Cardiac fibroblast (primary cell): Measurements from ENCODE around the gene GLI2.
A peak's percentile ranks its signal among the peaks of the same experiment; 100 is the strongest.

ENCODE experiments used
- DNase-seq, 2 donors: peaks; one replicate each; pipeline versions ENCODE4 v3.0.0 to v3.0.0-alpha.2; 2010; ENCODE audit warnings: low read depth in 2 of 2
- H3K4me3 ChIP-seq, 2 donors: replicated peaks in 1 of 2; 1 replicate in 1 of 2; 2 replicates in 1 of 2; pipeline ENCODE4 v1.5.1; 2011; ENCODE audit warnings: low read depth in 2 of 2, low read length in 2 of 2, mild to moderate bottlenecking in 2 of 2, moderate library complexity in 1 of 2
- CTCF ChIP-seq: IDR thresholded peaks from one replicate; pipeline ENCODE4 v1.5.1; 2011; ENCODE audit warnings: low read depth, mild to moderate bottlenecking, low read length, inconsistent platforms

GLI2 gene

GRCh38 chr2:120764492-120764891, 28.8 kb downstream of the GLI2 start:
- no peak for TF ChIP-seq CTCF
- H3K4me3 ChIP-seq, result no peak overlapping the region
- no peak for DNase-seq

- peak; percentile 65 to 86 for DNase-seq
- TF ChIP-seq CTCF, result no peak
- H3K4me3 ChIP-seq, result no peak overlapping the region
Observed at GRCh38 chr2:120764991-120765677, 29.5 kb downstream of the GLI2 start.

GRCh38 chr2:120765678-120766469, 30.2 kb downstream of the GLI2 start:
- peak; percentile 97 to 99 for DNase-seq
- TF ChIP-seq CTCF, result no peak
- H3K4me3 ChIP-seq, result no peak overlapping the region

- TF ChIP-seq CTCF, result no peak
- DNase-seq, result peak in 1 of 2 donors; percentile 53
- no peak overlapping the region for H3K4me3 ChIP-seq
Observed at GRCh38 chr2:120766470-120767351, 31.0 kb downstream of the GLI2 start.

- DNase-seq, result no peak
- no peak overlapping the region for H3K4me3 ChIP-seq
- no peak for TF ChIP-seq CTCF
Observed at GRCh38 chr2:120767486-120768005, 31.9 kb downstream of the GLI2 start.
